Uterus (tissue), 4 donors: ENCODE data around the gene LRIT3. TPM values are rescaled to one million over a fixed set of nuclear protein-coding genes. Genes with fewer than 3 reads are reported as not detected.
A peak's percentile ranks its signal among the peaks of the same experiment; 100 is the strongest.

ENCODE experiments used
- DNase-seq, 2 donors: peaks; one replicate each; pipeline ENCODE4 v3.0.0-alpha.2; 2019 to 2020
- H3K27ac ChIP-seq, 2 donors: fragments of 200-600 bp; sonication (generic); 1 replicate in 1 of 2; 2 replicates in 1 of 2; pipeline ENCODE4 v1.5.1; 2016 to 2018
- H3K27me3 ChIP-seq, 2 donors: fragments of 200-600 bp; sonication (generic); one replicate each; pipeline ENCODE4 v1.5.1; 2018 to 2019; ENCODE audit warnings: control low read depth in 1 of 2
- H3K36me3 ChIP-seq, 2 donors: fragments of 200-600 bp; sonication (generic); one replicate each; pipeline ENCODE4 v1.5.1; 2019; ENCODE audit warnings: control low read depth in 1 of 2
- H3K4me1 ChIP-seq, 2 donors: fragments of 200-600 bp; sonication (generic); one replicate each; pipeline ENCODE4 v1.5.1; 2018 to 2019; ENCODE audit warnings: control low read depth in 1 of 2
- H3K4me3 ChIP-seq, 2 donors: fragments of 200-600 bp; sonication (generic); 1 replicate in 1 of 2; 2 replicates in 1 of 2; pipeline ENCODE4 v1.5.1; 2018 to 2019; ENCODE audit warnings: mild to moderate bottlenecking in 1 of 2
- H3K9me3 ChIP-seq, 2 donors: fragments of 200-600 bp; sonication (generic); one replicate each; pipeline ENCODE4 v1.5.1; 2019; ENCODE audit warnings: control low read depth in 1 of 2
- CTCF ChIP-seq, 4 experiments: fragments of 200-600 bp in 2 of 4; fragments of 450-650 bp in 2 of 4; sonication (generic) in 2 of 4; IDR thresholded peaks; one replicate each; pipeline ENCODE4 v1.5.1; 2016 to 2019; ENCODE audit warnings: antibody characterized with exemption in 4 of 4, mild to moderate bottlenecking in 2 of 4, moderate library complexity in 1 of 4
- POLR2A ChIP-seq, 2 donors: fragments of 450-650 bp; IDR thresholded peaks; one replicate each; pipeline ENCODE4 v1.6.1; 2016; ENCODE audit warnings: antibody characterized with exemption in 2 of 2, mild to moderate bottlenecking in 1 of 2, moderate library complexity in 1 of 2
- intact Hi-C: fragments of 100-400 bp; cut with DNase I; formaldehyde crosslinking; loops from one replicate; pipeline ENCODE4 v1.15.1; 2023; ENCODE audit warnings: low total_unique reads
- total RNA-seq, 4 donors: library from RNA; depleted of rRNA in 3 of 4; stranded (reverse); fragments of >200 nt in 3 of 4; gene quantifications; one replicate each; pipeline versions ENCODE4 v1.1.0 to v1.2.4, GENCODE V29; 2014 to 2023
- donor health status: DM: yes; HTN: yes; CAD: no.

LRIT3 gene
- total RNA-seq, 4 donors from 2014 or later: 0.21 to 0.27 (median 0.26) TPM; not detected in 1

GRCh38 chr4:109821185-109821584 is 26.7 kb upstream of the LRIT3 start:
- intact Hi-C loops: no loop called here

GRCh38 chr4:109826719-109827118 is 21.2 kb upstream of the LRIT3 start:
- intact Hi-C loops: no loop called here
- H3K27me3 ChIP-seq: no peaks in the 10 kb centered on the region
- no peak for DNase-seq
- no peak overlapping the region for H3K4me3 ChIP-seq
- no peak overlapping the region for H3K27ac ChIP-seq
- H3K36me3 ChIP-seq: peaks cover 0 to 6% of the 10 kb centered on the region in 2 donors
- no peaks in the 10 kb centered on the region for H3K4me1 ChIP-seq
- no peaks in the 10 kb centered on the region for H3K9me3 ChIP-seq
- TF ChIP-seq CTCF (IDR thresholded peaks at IDR 0.05) (peak; percentile 24 to 45 (median 39)), POLR2A (IDR thresholded peaks at IDR 0.05) (no peak)

More at GRCh38 chr4:109821185-109821584, 26.7 kb upstream of the LRIT3 start:
- Histone ChIP-seq H3K9me3 (no peaks in the 10 kb centered on the region), H3K36me3 (peaks cover 0 to 6% of the 10 kb centered on the region in 2 donors), H3K27ac (no peak overlapping the region), H3K4me3 (no peak overlapping the region), H3K4me1 (no peaks in the 10 kb centered on the region), H3K27me3 (no peaks in the 10 kb centered on the region)
- TF ChIP-seq CTCF (IDR thresholded peaks at IDR 0.05) (no peak), POLR2A (IDR thresholded peaks at IDR 0.05) (no peak)
- DNase-seq: no peak

GRCh38 chr4:109827672-109828071 is 20.2 kb upstream of the LRIT3 start, which contains the start of gene RRH:
RRH (plus strand) TSS chr4:109827972; CDS start chr4:109828028, 56 bp downstream.
- Histone ChIP-seq H3K27me3 (no peaks in the 10 kb centered on the region), H3K4me1 (no peaks in the 10 kb centered on the region), H3K4me3 (no peak within 1 kb of the TSS), H3K9me3 (no peaks in the 10 kb centered on the region), H3K36me3 (peaks cover 0 to 6% of the 10 kb centered on the region in 2 donors), H3K27ac (no peak within 1 kb of the TSS)
- intact Hi-C loops: no loop called here
- no peak for DNase-seq
- no peak for TF ChIP-seq POLR2A (IDR thresholded peaks at IDR 0.05)
- no peak for TF ChIP-seq CTCF (IDR thresholded peaks at IDR 0.05)

- no peak overlapping the region for H3K27ac ChIP-seq
- no peaks in the 10 kb centered on the region for H3K27me3 ChIP-seq
- no peak overlapping the region for H3K4me3 ChIP-seq
- no peak for DNase-seq
- H3K4me1 ChIP-seq: no peaks in the 10 kb centered on the region
- H3K9me3 ChIP-seq: no peaks in the 10 kb centered on the region
- no peaks in the 10 kb centered on the region for H3K36me3 ChIP-seq
- intact Hi-C loops: no loop called here
- no peak for TF ChIP-seq POLR2A (IDR thresholded peaks at IDR 0.05)
- TF ChIP-seq CTCF (IDR thresholded peaks at IDR 0.05): no peak
These were observed 14.2 kb upstream of the LRIT3 start for GRCh38 chr4:109833756-109834155.

- TF ChIP-seq CTCF (IDR thresholded peaks at IDR 0.05): no peak
- TF ChIP-seq POLR2A (IDR thresholded peaks at IDR 0.05): no peak
These were observed 10.9 kb upstream of the LRIT3 start for GRCh38 chr4:109836985-109837384.

More at GRCh38 chr4:109836985-109837384, 10.9 kb upstream of the LRIT3 start:
- Histone ChIP-seq H3K4me3 (no peak overlapping the region), H3K36me3 (no peaks in the 10 kb centered on the region), H3K27ac (no peak overlapping the region), H3K27me3 (no peaks in the 10 kb centered on the region), H3K4me1 (no peaks in the 10 kb centered on the region), H3K9me3 (no peaks in the 10 kb centered on the region)
- intact Hi-C loops: no loop called here
- no peak for DNase-seq
